CD4-positive, alpha-beta T cell (primary cell): ENCODE data around the gene WDR4. TPM values are rescaled to one million over a fixed set of nuclear protein-coding genes. Genes with fewer than 3 reads are reported as not detected.
A peak's percentile ranks its signal among the peaks of the same experiment; 100 is the strongest.

Experiments used
- ATAC-seq: fragments of 200-7000 bp; cut with Tn5 transposase; one replicate; pipeline ENCODE4 v1.10.0; 2022; ENCODE audit warnings: mild to moderate bottlenecking; ENCODE audit not compliant: poor library complexity
- CTCF ChIA-PET: fragments of 350-600 bp; sonication (Branson Sonifier 250); formaldehyde crosslinking; loops from one replicate; lab custom pipeline; 2021; ENCODE audit warnings: antibody characterized with exemption, inconsistent platforms; lab: Charles Lee
- POLR2A ChIA-PET: fragments of 350-600 bp; sonication (Branson Sonifier 250); formaldehyde crosslinking; loops from one replicate; lab custom pipeline; 2021; ENCODE audit warnings: antibody characterized with exemption, inconsistent platforms; lab: Charles Lee
- DNase-seq, 14 experiments: peaks; one replicate each; pipeline ENCODE4 v3.0.0-alpha.2; 2013 to 2020; ENCODE audit warnings: mixed read lengths in 2 of 14
- H3K27ac ChIP-seq, 2 donors: one replicate each; pipeline versions ENCODE4 v1.5.1 to v1.7.0; 2013; ENCODE audit warnings: low read length in 2 of 2, low read depth in 1 of 2, mild to moderate bottlenecking in 1 of 2
- H3K27me3 ChIP-seq, 2 experiments: 1 replicate in 1 of 2; 2 replicates in 1 of 2; pipeline versions ENCODE4 v1.6.1 to v1.7.0; 2013; ENCODE audit warnings: low read length in 2 of 2, control low read depth in 1 of 2, mild to moderate bottlenecking in 1 of 2, moderate library complexity in 1 of 2; ENCODE audit not compliant: insufficient read depth in 2 of 2, control insufficient read depth in 1 of 2
- H3K36me3 ChIP-seq: one replicate; pipeline ENCODE4 v1.6.1; 2013; ENCODE audit warnings: low read length, control low read depth; ENCODE audit not compliant: insufficient read depth
- H3K4me1 ChIP-seq: one replicate; pipeline ENCODE4 v1.6.1; 2013; ENCODE audit warnings: low read length, control low read depth; ENCODE audit not compliant: insufficient read depth
- H3K4me3 ChIP-seq: one replicate; pipeline ENCODE4 v1.5.1; 2013; ENCODE audit warnings: mild to moderate bottlenecking, low read length, moderate library complexity
- H3K9me3 ChIP-seq, 2 experiments: 1 replicate in 1 of 2; 2 replicates in 1 of 2; pipeline versions ENCODE4 v1.6.1 to v1.7.0; 2013; ENCODE audit warnings: low read length in 2 of 2, mild to moderate bottlenecking in 2 of 2, control low read depth in 1 of 2, moderate library complexity in 1 of 2; ENCODE audit not compliant: control insufficient read depth in 1 of 2, insufficient read depth in 1 of 2
- H3K27ac Mint-ChIP-seq: one replicate; pipeline ENCODE4 v1.8.0; 2020; ENCODE audit warnings: mixed read lengths
- H3K27me3 Mint-ChIP-seq: one replicate; pipeline ENCODE4 v1.8.0; 2021; ENCODE audit warnings: mixed read lengths
- H3K36me3 Mint-ChIP-seq: one replicate; pipeline ENCODE4 v1.8.0; 2021; ENCODE audit warnings: low read depth, mixed read lengths
- H3K4me1 Mint-ChIP-seq: one replicate; pipeline ENCODE4 v1.8.0; 2021; ENCODE audit warnings: low read depth, mixed read lengths
- H3K4me3 Mint-ChIP-seq: one replicate; pipeline ENCODE4 v1.8.0; 2020; ENCODE audit warnings: mild to moderate bottlenecking, mixed read lengths
- H3K9me3 Mint-ChIP-seq: one replicate; pipeline ENCODE4 v1.8.0; 2020; ENCODE audit warnings: mixed read lengths
- CTCF ChIP-seq: fragments of 200-600 bp; IDR thresholded peaks from one replicate; pipeline ENCODE4 v1.8.0; 2022; ENCODE audit warnings: antibody characterized with exemption, mild to moderate bottlenecking
- intact Hi-C, 2 experiments: fragments of 100-400 bp; cut with DNase I in 1 of 2; cut with micrococcal nuclease in 1 of 2; formaldehyde crosslinking; loops; one replicate each; pipeline versions ENCODE4 v1.15.1 to v1.9.0; 2023 to 2025; cut with DNase I, micrococcal nuclease
- total RNA-seq, 174 experiments: library from RNA in 2 of 174; stranded (reverse) in 2 of 174; gene quantifications; one replicate each; pipeline ENCODE4 v1.2.3 and lab custom pipeline; 2021 to 2026

Gene WDR4
- total RNA-seq, 2 experiments from 2014 or later, result 11.3 to 12.9 TPM

DNA sequence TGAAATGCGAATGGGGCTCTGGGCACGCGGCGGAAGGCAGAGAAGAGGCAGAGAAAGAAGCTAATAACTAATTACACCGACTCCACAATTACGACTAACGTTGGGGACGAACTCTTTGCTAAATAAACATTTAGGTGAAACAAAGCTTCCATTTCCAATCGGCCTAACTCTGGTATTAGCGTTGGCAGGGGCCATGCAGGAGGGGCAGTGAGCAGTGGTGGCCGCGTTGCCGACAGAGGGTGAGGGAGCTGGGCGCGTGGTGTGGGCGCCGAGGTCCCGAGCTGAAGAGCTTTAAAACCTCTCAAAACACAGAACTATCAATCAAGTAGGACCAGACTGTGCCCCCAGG lies 13.2 kb upstream of the WDR4 start:
- Mint-ChIP-seq H3K9me3 (no peaks in the 10 kb centered on the region), H3K36me3 (peaks cover 20% of the 10 kb centered on the region), H3K4me3 (peak overlapping the region; percentile 91), H3K4me1 (peaks cover 15% of the 10 kb centered on the region), H3K27ac (peak overlapping the region; percentile 97), H3K27me3 (no peaks in the 10 kb centered on the region)
- Histone ChIP-seq H3K4me3 (peak overlapping the region; percentile 69), H3K9me3 (no peaks in the 10 kb centered on the region), H3K27ac (peak overlapping the region; percentile 76 to 85), H3K27me3 (no peaks in the 10 kb centered on the region), H3K4me1 (peaks cover 12% of the 10 kb centered on the region), H3K36me3 (peaks cover 8% of the 10 kb centered on the region)
- DNase-seq (no peak), ATAC-seq (no peak)
- intact Hi-C loops, result loop anchor here (5.0 kb wide), 4 partner anchors 80 to 1120 kb away; partner anchors contain the start of genes PKNOX1 (in 1 of the 2), RSPH1 (in 1 of the 2) and TRAPPC10 (in 1 of the 2)
- TF ChIP-seq CTCF, result no peak
- ChIA-PET POLR2A (interaction anchor here (0.7 to 2.4 kb wide), 15 partner anchors 8 to 883 kb away, joined by 3 to 39 read pairs (median 5); partner anchors contain the start of genes HSF2BP, PKNOX1, RRP1B and WDR4), CTCF (interaction anchor here (1.5 kb wide), 1 partner anchor 14 kb away, joined by 8 read pairs; the partner anchor contains the start of gene WDR4)

DNA sequence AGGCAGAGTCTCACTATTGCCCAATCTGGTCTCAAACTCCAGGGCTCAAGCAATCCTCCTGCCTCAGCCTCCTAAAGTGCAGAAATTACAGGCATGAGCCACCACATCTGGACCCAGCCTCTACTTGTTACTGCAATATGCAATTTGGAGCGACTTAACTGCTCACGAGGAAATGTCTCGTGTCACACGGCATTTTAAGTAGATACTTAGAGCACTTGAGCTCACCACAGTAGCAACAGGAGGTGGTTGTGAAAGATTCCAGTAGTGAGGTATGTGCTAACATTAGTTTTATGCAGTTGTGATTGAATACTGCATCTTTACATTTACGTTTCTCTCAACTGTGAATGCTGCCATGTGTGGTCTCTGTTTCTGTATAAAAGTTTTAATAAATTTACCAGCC lies 8.0 kb upstream of the WDR4 start:
- Histone ChIP-seq H3K36me3 (no peaks in the 10 kb centered on the region), H3K27me3 (no peaks in the 10 kb centered on the region), H3K27ac (no peak overlapping the region), H3K4me3 (no peak overlapping the region), H3K9me3 (no peaks in the 10 kb centered on the region), H3K4me1 (peaks cover 3% of the 10 kb centered on the region)
- no peak for ATAC-seq
- peaks cover under 1% of the 10 kb centered on the region for H3K36me3 Mint-ChIP-seq
- DNase-seq, result no peak
- no peaks in the 10 kb centered on the region for H3K27me3 Mint-ChIP-seq
- H3K9me3 Mint-ChIP-seq, result no peaks in the 10 kb centered on the region
- POLR2A ChIA-PET, result no interaction called here
- H3K27ac Mint-ChIP-seq, result no peak overlapping the region
- intact Hi-C loops, result no loop called here
- H3K4me3 Mint-ChIP-seq, result no peak overlapping the region
- TF ChIP-seq CTCF, result no peak
- peaks cover 2% of the 10 kb centered on the region for H3K4me1 Mint-ChIP-seq
- CTCF ChIA-PET, result interaction anchor here (0.6 kb wide), 1 partner anchor 1039 kb away, joined by 3 read pairs; no protein-coding TSS in a partner anchor

DNA sequence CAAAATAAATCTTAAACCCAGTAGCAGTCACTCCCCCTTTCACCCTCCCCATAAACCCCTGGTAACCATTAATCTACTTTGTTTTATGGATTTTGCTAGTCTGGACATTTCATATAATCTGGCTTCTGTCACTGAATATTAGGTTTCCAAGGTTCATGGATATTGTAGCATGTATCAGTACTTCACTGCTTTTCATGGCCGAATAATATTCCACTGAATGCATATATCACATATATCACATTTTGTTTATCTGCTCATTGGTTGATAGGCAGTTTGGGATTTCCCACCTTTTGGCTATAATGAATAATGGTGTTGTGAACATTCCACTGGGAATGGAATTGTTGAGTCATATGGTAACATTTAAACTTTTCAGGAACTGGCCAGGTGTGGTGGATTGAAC lies 4.6 kb upstream of the WDR4 start:
- Histone ChIP-seq H3K4me3 (no peak overlapping the region), H3K9me3 (no peaks in the 10 kb centered on the region), H3K27me3 (no peaks in the 10 kb centered on the region), H3K4me1 (peaks cover 10% of the 10 kb centered on the region), H3K36me3 (no peaks in the 10 kb centered on the region), H3K27ac (no peak overlapping the region)
- peaks cover 22% of the 10 kb centered on the region for H3K4me1 Mint-ChIP-seq
- H3K4me3 Mint-ChIP-seq, result no peak overlapping the region
- DNase-seq (no peak), ATAC-seq (no peak)
- ChIA-PET POLR2A (no interaction called here), CTCF (no interaction called here)
- H3K36me3 Mint-ChIP-seq, result peaks cover 7% of the 10 kb centered on the region
- H3K27ac Mint-ChIP-seq, result no peak overlapping the region
- no peaks in the 10 kb centered on the region for H3K27me3 Mint-ChIP-seq
- TF ChIP-seq CTCF, result no peak
- intact Hi-C loops, result no loop called here
- no peaks in the 10 kb centered on the region for H3K9me3 Mint-ChIP-seq
